ENCODE measurements around the gene TBATA.

Gene TBATA

DNA sequence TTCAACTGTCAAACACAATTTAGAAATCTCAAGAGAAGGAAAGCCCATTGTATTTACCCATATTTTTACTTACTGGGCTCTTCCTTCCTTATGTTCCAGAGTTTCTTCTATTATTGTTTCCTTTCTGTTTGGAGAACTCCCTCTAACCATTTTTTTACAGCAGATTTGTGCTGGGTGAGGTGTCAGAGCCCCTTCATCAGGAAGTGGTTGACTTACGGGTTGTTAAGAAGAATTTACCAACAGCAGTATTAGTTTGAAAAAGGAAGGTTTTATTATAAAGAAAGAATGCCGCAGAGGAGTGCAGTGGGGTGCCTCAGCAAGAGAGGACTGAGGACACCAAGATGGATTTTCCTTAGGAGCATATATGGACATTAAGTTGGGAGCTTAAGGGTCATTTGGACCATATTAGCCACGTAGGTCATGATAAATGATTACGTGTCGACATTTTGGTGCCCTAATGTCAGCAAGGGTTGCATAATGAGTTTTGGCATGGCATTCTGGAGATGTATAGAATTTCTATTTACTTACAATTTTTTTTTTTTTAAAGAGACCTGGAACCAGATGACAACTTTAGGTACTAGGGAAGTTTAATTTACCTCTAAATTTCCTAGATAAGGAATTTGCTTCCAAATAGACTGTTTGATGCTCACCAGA lies 6.3 kb upstream of the TBATA start:
- no peaks in the 10 kb centered on the region for H3K27me3 ChIP-seq (ENCODE audit: control insufficient read depth, insufficient read depth, low read length)
- DNase-seq (ENCODE audit: low read depth, low spot score) = no peak
- H3K4me1 ChIP-seq (ENCODE audit: control insufficient read depth, insufficient read depth, low read length) = no peaks in the 10 kb centered on the region
- no peaks in the 10 kb centered on the region for H3K36me3 ChIP-seq (ENCODE audit: control insufficient read depth, insufficient read depth, low read length)
- H3K27ac ChIP-seq (ENCODE audit: low read length) = no peak overlapping the region
- no peak overlapping the region for H3K4me3 ChIP-seq (ENCODE audit: low read length)
- H3K9me3 ChIP-seq (ENCODE audit: control insufficient read depth, insufficient read depth, low read length) = no peaks in the 10 kb centered on the region
- no CpG with 5 or more reads among the region's 5 CpGs for WGBS (ENCODE audit: insufficient coverage, insufficient read length)

DNA sequence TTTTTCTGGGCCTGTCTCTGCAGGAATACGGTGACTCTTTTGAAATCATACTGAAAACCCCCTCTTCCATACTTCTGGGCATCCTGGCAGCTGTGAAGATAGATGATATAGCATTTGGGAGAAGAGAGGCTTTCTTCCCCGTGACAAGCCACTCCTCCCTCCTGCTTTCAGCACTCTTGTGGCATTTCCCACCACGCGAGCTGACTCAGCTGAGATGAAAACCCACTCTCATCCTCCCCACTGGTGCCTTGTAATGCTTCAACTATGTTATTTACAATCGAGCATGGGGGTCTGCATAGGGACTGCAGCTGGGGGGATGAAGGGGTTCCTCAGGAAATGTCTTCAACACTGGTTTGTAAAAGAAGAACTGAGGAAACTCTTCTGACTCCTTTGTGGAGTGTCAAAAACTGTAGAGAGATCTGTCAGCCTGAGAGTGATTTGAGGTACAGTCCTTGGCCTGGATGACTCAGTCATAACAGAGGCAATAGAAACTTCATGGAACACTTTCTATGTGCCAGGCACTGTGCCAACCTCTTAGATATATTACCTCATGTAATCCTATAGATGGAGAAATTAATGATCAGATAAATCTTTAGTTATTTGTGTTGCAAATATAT lies 1.7 kb upstream of the TBATA start:
- Histone ChIP-seq H3K36me3 (ENCODE audit: control insufficient read depth, insufficient read depth, low read length) (no peaks in the 10 kb centered on the region), H3K9me3 (ENCODE audit: control insufficient read depth, insufficient read depth, low read length) (no peaks in the 10 kb centered on the region), H3K4me1 (ENCODE audit: control insufficient read depth, insufficient read depth, low read length) (no peaks in the 10 kb centered on the region), H3K4me3 (ENCODE audit: low read length) (no peak overlapping the region), H3K27me3 (ENCODE audit: control insufficient read depth, insufficient read depth, low read length) (no peaks in the 10 kb centered on the region), H3K27ac (ENCODE audit: low read length) (no peak overlapping the region)
- no peak for DNase-seq (ENCODE audit: low read depth, low spot score)
- WGBS (ENCODE audit: insufficient coverage, insufficient read length) = no CpG with 5 or more reads among the region's 5 CpGs

DNA sequence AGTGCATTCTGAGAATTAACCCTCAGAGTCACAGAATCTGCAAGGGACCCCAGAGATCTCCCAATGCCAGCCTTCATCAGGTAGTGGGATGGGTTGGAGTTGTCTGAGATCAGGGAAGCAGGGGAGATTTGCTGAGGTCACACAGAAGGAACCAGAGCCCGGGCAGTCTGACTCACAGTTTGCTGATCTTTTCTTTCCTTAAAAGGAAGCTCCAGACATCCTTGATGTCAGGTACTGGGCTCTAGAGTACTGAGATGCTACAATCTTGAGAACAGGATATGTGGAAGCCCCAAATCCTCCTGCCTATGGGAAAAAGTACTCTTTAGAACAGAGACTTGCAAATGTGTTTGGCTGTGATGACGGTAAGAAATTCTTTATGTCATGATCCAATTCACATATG lies 706 bp downstream of the TBATA start:
- Histone ChIP-seq H3K27ac (ENCODE audit: low read length) (no peak overlapping the region), H3K4me3 (ENCODE audit: low read length) (no peak overlapping the region), H3K27me3 (ENCODE audit: control insufficient read depth, insufficient read depth, low read length) (no peaks in the 10 kb centered on the region), H3K9me3 (ENCODE audit: control insufficient read depth, insufficient read depth, low read length) (no peaks in the 10 kb centered on the region), H3K36me3 (ENCODE audit: control insufficient read depth, insufficient read depth, low read length) (no peaks in the 10 kb centered on the region), H3K4me1 (ENCODE audit: control insufficient read depth, insufficient read depth, low read length) (no peaks in the 10 kb centered on the region)
- no CpG with 5 or more reads among the region's 2 CpGs for WGBS (ENCODE audit: insufficient coverage, insufficient read length)
- DNase-seq (ENCODE audit: low read depth, low spot score) = no peak

DNA sequence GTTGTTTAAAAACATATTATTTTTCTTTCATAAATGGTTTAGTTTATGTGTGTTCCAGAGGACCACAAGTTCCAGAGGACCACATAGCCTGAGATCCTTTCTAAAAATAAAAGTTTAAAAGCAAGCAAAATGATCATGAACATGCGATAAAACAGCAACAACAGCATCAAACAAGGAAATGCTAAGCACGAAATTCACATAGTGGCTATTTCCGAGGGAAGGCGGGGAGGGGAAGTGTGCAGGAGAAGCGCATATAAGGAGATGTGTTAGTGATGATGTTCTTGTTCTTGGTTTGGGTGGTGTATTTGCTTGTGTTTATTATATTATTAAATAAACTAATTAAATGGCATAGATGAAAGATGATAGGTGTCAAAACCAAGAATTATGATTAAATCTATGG lies 1.2 kb downstream of the TBATA start:
- WGBS (ENCODE audit: insufficient coverage, insufficient read length) = no CpG with 5 or more reads among the region's 5 CpGs

GRCh38 chr10:70782746-70783680 lies 2.2 kb downstream of the TBATA start:
- no peak for DNase-seq (ENCODE audit: low read depth, low spot score)
- no peak overlapping the region for H3K4me3 ChIP-seq (ENCODE audit: low read length)
- no peaks in the 10 kb centered on the region for H3K4me1 ChIP-seq (ENCODE audit: control insufficient read depth, insufficient read depth, low read length)
- no peaks in the 10 kb centered on the region for H3K9me3 ChIP-seq (ENCODE audit: control insufficient read depth, insufficient read depth, low read length)
- WGBS (ENCODE audit: insufficient coverage, insufficient read length) = no CpG with 5 or more reads among the region's 11 CpGs
- H3K27me3 ChIP-seq (ENCODE audit: control insufficient read depth, insufficient read depth, low read length) = no peaks in the 10 kb centered on the region
- H3K36me3 ChIP-seq (ENCODE audit: control insufficient read depth, insufficient read depth, low read length) = no peaks in the 10 kb centered on the region
- no peak overlapping the region for H3K27ac ChIP-seq (ENCODE audit: low read length)

More for the DNA sequence above, 1.2 kb downstream of the TBATA start:
- no peaks in the 10 kb centered on the region for H3K27me3 ChIP-seq (ENCODE audit: control insufficient read depth, insufficient read depth, low read length)
- no peaks in the 10 kb centered on the region for H3K4me1 ChIP-seq (ENCODE audit: control insufficient read depth, insufficient read depth, low read length)
- no peak for DNase-seq (ENCODE audit: low read depth, low spot score)
- H3K36me3 ChIP-seq (ENCODE audit: control insufficient read depth, insufficient read depth, low read length) = no peaks in the 10 kb centered on the region
- H3K4me3 ChIP-seq (ENCODE audit: low read length) = no peak overlapping the region
- H3K27ac ChIP-seq (ENCODE audit: low read length) = no peak overlapping the region
- H3K9me3 ChIP-seq (ENCODE audit: control insufficient read depth, insufficient read depth, low read length) = no peaks in the 10 kb centered on the region

- Histone ChIP-seq H3K27ac (ENCODE audit: low read length) (no peak overlapping the region), H3K27me3 (ENCODE audit: control insufficient read depth, insufficient read depth, low read length) (no peaks in the 10 kb centered on the region), H3K36me3 (ENCODE audit: control insufficient read depth, insufficient read depth, low read length) (no peaks in the 10 kb centered on the region), H3K4me3 (ENCODE audit: low read length) (no peak overlapping the region), H3K4me1 (ENCODE audit: control insufficient read depth, insufficient read depth, low read length) (no peaks in the 10 kb centered on the region), H3K9me3 (ENCODE audit: control insufficient read depth, insufficient read depth, low read length) (no peaks in the 10 kb centered on the region)
- DNase-seq (ENCODE audit: low read depth, low spot score) = no peak
- no CpG with 5 or more reads among the region's 4 CpGs for WGBS (ENCODE audit: insufficient coverage, insufficient read length)
Observed at GRCh38 chr10:70782086-70782745, 3.0 kb downstream of the TBATA start.

DNA sequence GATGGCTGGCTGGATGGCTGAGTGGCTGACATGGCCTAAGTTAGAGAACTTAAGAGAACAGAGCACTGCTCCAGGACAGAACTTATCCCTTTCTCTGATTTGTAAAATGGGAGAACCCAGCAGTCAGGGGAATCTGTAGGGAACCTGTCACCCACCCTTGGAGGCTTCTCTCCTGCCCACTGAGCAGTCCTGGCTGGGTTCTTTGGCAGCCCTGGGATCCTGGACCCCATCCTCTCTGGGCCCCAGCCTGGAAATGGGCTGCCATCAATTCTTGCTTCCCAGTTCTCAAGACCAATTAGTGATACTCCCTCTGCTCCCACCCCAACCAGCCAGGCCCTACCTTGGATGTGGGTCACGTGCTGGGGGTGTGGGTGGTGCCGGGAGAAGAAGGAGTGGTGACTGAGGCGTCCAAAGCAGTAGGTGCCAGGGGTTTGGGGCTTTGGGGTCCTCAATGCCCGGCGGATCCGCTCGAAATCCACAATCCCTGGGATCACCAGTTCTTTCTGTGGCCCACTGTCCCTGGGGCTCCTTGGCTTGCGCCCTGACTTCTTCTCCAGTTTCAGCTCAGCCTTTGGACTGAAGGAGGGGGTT lies 3.6 kb downstream of the TBATA start:
- DNase-seq (ENCODE audit: low read depth, low spot score) = no peak
- no CpG with 5 or more reads among the region's 8 CpGs for WGBS (ENCODE audit: insufficient coverage, insufficient read length)
- H3K4me1 ChIP-seq (ENCODE audit: control insufficient read depth, insufficient read depth, low read length) = no peaks in the 10 kb centered on the region
- H3K4me3 ChIP-seq (ENCODE audit: low read length) = no peak overlapping the region
- no peaks in the 10 kb centered on the region for H3K36me3 ChIP-seq (ENCODE audit: control insufficient read depth, insufficient read depth, low read length)
- no peaks in the 10 kb centered on the region for H3K9me3 ChIP-seq (ENCODE audit: control insufficient read depth, insufficient read depth, low read length)
- H3K27me3 ChIP-seq (ENCODE audit: control insufficient read depth, insufficient read depth, low read length) = no peaks in the 10 kb centered on the region
- no peak overlapping the region for H3K27ac ChIP-seq (ENCODE audit: low read length)

DNA sequence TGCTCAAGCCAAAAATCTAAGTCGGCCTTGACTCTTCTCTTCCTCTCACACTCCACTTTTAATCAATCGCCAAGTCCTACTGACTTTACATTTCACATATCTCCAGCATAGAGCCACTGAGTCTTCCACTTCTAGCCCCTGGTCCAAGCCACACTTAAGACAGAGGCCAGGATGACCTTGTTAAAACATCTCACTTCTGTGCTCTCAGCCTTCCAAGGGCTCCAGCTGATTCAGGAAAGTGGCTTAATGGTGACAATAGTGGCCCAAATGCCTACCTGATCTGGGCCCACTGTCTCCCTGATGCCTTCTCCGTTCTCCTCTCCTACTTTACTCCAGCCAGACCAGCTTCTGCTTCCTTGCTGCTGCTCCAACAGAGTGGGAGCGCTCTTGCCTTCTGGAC lies 4.4 kb downstream of the TBATA start:
- H3K27me3 ChIP-seq (ENCODE audit: control insufficient read depth, insufficient read depth, low read length) = no peaks in the 10 kb centered on the region
- no peaks in the 10 kb centered on the region for H3K4me1 ChIP-seq (ENCODE audit: control insufficient read depth, insufficient read depth, low read length)
- no peaks in the 10 kb centered on the region for H3K9me3 ChIP-seq (ENCODE audit: control insufficient read depth, insufficient read depth, low read length)
- H3K4me3 ChIP-seq (ENCODE audit: low read length) = no peak overlapping the region
- WGBS (ENCODE audit: insufficient coverage, insufficient read length) = no CpG with 5 or more reads among the region's 4 CpGs
- no peak overlapping the region for H3K27ac ChIP-seq (ENCODE audit: low read length)
- H3K36me3 ChIP-seq (ENCODE audit: control insufficient read depth, insufficient read depth, low read length) = no peaks in the 10 kb centered on the region
- no peak for DNase-seq (ENCODE audit: low read depth, low spot score)

- Histone ChIP-seq H3K27ac (ENCODE audit: low read length) (no peak overlapping the region), H3K9me3 (ENCODE audit: control insufficient read depth, insufficient read depth, low read length) (no peaks in the 10 kb centered on the region), H3K27me3 (ENCODE audit: control insufficient read depth, insufficient read depth, low read length) (no peaks in the 10 kb centered on the region), H3K4me3 (ENCODE audit: low read length) (no peak overlapping the region), H3K36me3 (ENCODE audit: control insufficient read depth, insufficient read depth, low read length) (no peaks in the 10 kb centered on the region), H3K4me1 (ENCODE audit: control insufficient read depth, insufficient read depth, low read length) (no peaks in the 10 kb centered on the region)
- no CpG with 5 or more reads among the region's 9 CpGs for WGBS (ENCODE audit: insufficient coverage, insufficient read length)
- DNase-seq (ENCODE audit: low read depth, low spot score) = no peak
Observed at GRCh38 chr10:70780370-70780760, 4.8 kb downstream of the TBATA start.
